Heart right ventricle (tissue), 16 donors: ENCODE data around the gene PTHLH. TPM values are rescaled to one million over a fixed set of nuclear protein-coding genes. Genes with fewer than 3 reads are reported as not detected.

Experiments used
- ATAC-seq, 8 donors: fragments of 200-7000 bp; cut with Tn5 transposase; one replicate each; pipeline ENCODE4 v1.9.1; 2020; ENCODE audit warnings: mild to moderate bottlenecking in 8 of 8, moderate library complexity in 8 of 8, moderate number of reproducible peaks in 1 of 8
- DNase-seq, 2 donors: peaks; one replicate each; pipeline ENCODE4 v3.0.0-alpha.2; 2020
- H3K27ac ChIP-seq, 10 donors: fragments of 200-600 bp; sonication (generic) in 2 of 10; one replicate each; pipeline versions ENCODE4 v1.5.0 to v1.8.0; 2020 to 2022; ENCODE audit warnings: mild to moderate bottlenecking in 3 of 10
- H3K27me3 ChIP-seq, 7 donors: fragments of 200-600 bp; one replicate each; pipeline ENCODE4 v1.8.0; 2021 to 2022; ENCODE audit warnings: mild to moderate bottlenecking in 2 of 7
- H3K36me3 ChIP-seq, 9 donors: fragments of 200-600 bp; sonication (generic) in 1 of 9; one replicate each; pipeline versions ENCODE4 v1.5.0 to v1.8.0; 2020 to 2022; ENCODE audit warnings: mild to moderate bottlenecking in 2 of 9
- H3K4me1 ChIP-seq, 9 donors: fragments of 200-600 bp; sonication (generic) in 1 of 9; one replicate each; pipeline versions ENCODE4 v1.5.0 to v1.8.0; 2020 to 2022; ENCODE audit warnings: mild to moderate bottlenecking in 4 of 9
- H3K4me3 ChIP-seq, 10 donors: fragments of 200-600 bp; sonication (generic) in 2 of 10; one replicate each; pipeline versions ENCODE4 v1.5.0 to v1.8.0; 2020 to 2022; ENCODE audit warnings: mild to moderate bottlenecking in 7 of 10, moderate library complexity in 2 of 10
- H3K9me3 ChIP-seq, 11 donors: fragments of 200-600 bp in 10 of 11; sonication (generic) in 2 of 11; one replicate each; pipeline versions ENCODE4 v1.5.0 to v1.8.0; 2013 to 2022; ENCODE audit warnings: mild to moderate bottlenecking in 2 of 11, control low read depth in 1 of 11, moderate library complexity in 1 of 11
- WGBS, 2 donors: extraction: QIAGEN DNeasy Blood & Tissue Kit; methylation state at CpG; one replicate each; pipeline ENCODE4 v1.1.7; 2013; ENCODE audit warnings: inconsistent platforms in 1 of 2; 5-methylcytosine and 5-hydroxymethylcytosine counted together
- intact Hi-C, 10 donors: fragments of 100-400 bp; cut with DNase I; formaldehyde crosslinking; loops; one replicate each; pipeline versions ENCODE4 v1.11.1 to v1.14.2; 2022
- polyA plus RNA-seq, 2 donors: library from polyadenylated mRNA; stranded (reverse); fragments of 200-250 nt; gene quantifications; one replicate each; pipeline ENCODE4 v1.2.3, GENCODE V29; 2013
- total RNA-seq, 10 donors: library from RNA; stranded (reverse); fragmentation: NEBNext Ultra II Directional in 3 of 10; extraction: Animal tissue kit (Norgen Biotek cat#: 25700) in 3 of 10; gene quantifications; one replicate each; pipeline versions ENCODE4 v1.2.1 to v1.2.4, GENCODE V29; 2021 to 2023
- TF ChIP-seq, protein P1 (sequence below), 9 donors: fragments of 200-600 bp; sonication (generic) in 2 of 9; IDR thresholded peaks; one replicate each; pipeline versions ENCODE4 v1.5.0 to v1.8.0; 2021 to 2022; ENCODE audit warnings: antibody characterized with exemption in 9 of 9, mild to moderate bottlenecking in 5 of 9, moderate library complexity in 1 of 9
- donor health status: Arrhythmogenic right ventricular cardiomyopathy.
- donor health status: ischemic (EF 13 %, LVEDD 7.1; RV severe dilation, severe dysfunction).
- donor health status: healthy with polysubstance abuse.
- donor health status: DM: no; HTN: yes; CAD: no.
- donor health status: DM: no; HTN: no; CAD: no.
- donor health status: ischemic (EF 25% LVEDD 6.9; RV normal size, moderate dysfunction).
- donor health status: ischemic (EF 25% LVEDD 5.7; RV mildly dilated, moderate dysfunction).
- donor health status: healthy.
- donor health status: DM: yes; HTN: yes; CAD: no.
- donor health status: Ischemic cardiomyopathy.
- donor health status: ischemic (EF 35%, LVEDD 5.7; RV mildly dilated, moderate dysfunction).
- donor health status: nonischemic (EF 11% LVEDD 7.7; RV severe dilation, severe dysfunction).
- donor health status: DM: yes; HTN: yes; CAD: no.
- donor health status: PGD.
- donor health status: ischemic (EF 29% LVEDD 5.4; RV normal size, mild dysfunction).
- donor health status: nonischemic (EF 23%, LVEDD 6.1; RV moderate dilation, normal function).

The PTHLH gene
- total and polyA plus RNA-seq, 12 donors: 0.21 to 9.4 (median 1.3) TPM; not detected in 2

DNA sequence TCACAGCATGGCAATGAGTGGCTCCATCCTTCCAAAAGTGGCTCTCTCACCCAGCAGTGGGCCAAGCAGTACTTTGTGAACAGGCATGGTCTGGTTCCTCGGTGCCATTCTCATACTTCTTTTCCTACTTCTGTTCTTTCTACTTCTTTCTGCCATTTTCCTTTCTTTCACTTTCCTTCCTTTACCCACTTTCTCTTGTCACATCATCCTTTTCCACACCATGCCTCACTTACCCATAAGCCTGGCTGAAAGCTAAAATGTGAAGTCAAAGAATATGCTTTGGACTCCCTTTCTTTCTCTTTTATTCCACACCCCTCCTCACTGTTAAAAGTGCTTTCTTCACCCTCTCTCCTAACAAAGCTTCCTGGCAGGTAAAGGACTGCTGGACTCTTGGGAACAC lies 57.0 kb downstream of the PTHLH start:
- intact Hi-C loops: no loop called here
- Histone ChIP-seq H3K4me3 (no peak overlapping the region), H3K4me1 (peaks cover 0 to 4% (median 0%) of the 10 kb centered on the region in 9 donors), H3K27me3 (no peaks in the 10 kb centered on the region), H3K27ac (no peak overlapping the region), H3K36me3 (no peaks in the 10 kb centered on the region), H3K9me3 (peaks cover 0 to 4% (median 0%) of the 10 kb centered on the region in 11 donors)
- WGBS, 2 donors: 92 to 93% methylated on average over 1 of the region's 1 CpG
- ATAC-seq (no peak), DNase-seq (no peak)
- TF ChIP-seq, protein P1, sequence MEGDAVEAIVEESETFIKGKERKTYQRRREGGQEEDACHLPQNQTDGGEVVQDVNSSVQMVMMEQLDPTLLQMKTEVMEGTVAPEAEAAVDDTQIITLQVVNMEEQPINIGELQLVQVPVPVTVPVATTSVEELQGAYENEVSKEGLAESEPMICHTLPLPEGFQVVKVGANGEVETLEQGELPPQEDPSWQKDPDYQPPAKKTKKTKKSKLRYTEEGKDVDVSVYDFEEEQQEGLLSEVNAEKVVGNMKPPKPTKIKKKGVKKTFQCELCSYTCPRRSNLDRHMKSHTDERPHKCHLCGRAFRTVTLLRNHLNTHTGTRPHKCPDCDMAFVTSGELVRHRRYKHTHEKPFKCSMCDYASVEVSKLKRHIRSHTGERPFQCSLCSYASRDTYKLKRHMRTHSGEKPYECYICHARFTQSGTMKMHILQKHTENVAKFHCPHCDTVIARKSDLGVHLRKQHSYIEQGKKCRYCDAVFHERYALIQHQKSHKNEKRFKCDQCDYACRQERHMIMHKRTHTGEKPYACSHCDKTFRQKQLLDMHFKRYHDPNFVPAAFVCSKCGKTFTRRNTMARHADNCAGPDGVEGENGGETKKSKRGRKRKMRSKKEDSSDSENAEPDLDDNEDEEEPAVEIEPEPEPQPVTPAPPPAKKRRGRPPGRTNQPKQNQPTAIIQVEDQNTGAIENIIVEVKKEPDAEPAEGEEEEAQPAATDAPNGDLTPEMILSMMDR (IDR thresholded peaks at IDR 0.05): no peak

DNA sequence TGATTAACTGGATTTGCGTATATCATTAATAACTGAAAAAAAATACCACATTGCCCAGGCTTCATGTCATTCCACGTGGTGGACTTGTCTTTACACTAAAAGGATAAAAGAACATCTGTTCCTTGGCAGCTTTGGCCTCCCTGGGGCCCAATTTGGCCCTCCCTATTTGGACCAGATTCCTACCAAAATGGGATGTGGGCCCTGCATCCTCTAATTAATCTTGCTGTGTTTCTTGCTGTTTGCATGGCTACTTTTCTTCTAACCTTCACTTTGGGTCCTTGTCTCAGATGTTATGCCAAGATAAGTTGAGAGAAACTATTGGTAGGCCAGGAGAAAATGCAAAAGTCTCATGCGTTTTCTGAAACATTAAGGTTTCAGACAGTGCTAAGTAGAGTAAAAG lies 57.5 kb downstream of the PTHLH start:
- 26 to 51% methylated on average over 3 of the region's 3 CpGs for WGBS, 2 donors
- Histone ChIP-seq H3K36me3 (no peaks in the 10 kb centered on the region), H3K4me1 (peaks cover 0 to 4% (median 0%) of the 10 kb centered on the region in 9 donors), H3K4me3 (no peak overlapping the region), H3K9me3 (peaks cover 0 to 4% (median 0%) of the 10 kb centered on the region in 11 donors), H3K27ac (no peak overlapping the region), H3K27me3 (no peaks in the 10 kb centered on the region)
- DNase-seq (no peak), ATAC-seq (no peak)
- intact Hi-C loops: no loop called here
- TF ChIP-seq, protein P1 (IDR thresholded peaks at IDR 0.05): no peak

DNA sequence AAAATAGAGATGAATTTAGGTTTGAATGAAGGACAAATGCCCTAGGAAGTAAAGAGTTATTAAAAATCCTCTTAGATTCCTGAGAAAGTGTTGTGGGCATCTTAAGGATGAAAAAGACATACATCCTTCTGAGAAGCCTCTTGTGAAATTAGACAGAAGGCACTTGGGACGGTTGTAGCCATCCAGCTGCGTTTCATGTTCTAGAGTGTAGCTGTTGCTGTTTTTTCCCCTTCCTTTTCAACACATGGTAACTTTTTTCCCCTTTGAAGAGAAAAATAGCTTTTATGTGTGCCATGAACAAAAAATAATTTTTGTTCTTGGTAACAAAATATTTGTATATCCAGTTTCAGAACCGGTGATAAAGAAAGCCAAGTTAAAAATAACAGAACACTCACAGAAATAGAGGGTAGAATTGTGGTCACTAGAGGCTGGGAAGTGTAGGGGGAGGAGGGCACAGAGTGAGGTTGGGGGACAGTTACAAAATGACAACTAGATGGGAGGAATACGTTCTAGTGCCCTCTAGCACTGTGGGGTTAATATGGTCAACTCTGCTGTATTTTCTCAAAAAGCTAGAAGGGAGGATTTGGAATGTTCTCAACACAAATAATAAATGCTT lies 58.4 kb downstream of the PTHLH start:
- TF ChIP-seq, protein P1 (IDR thresholded peaks at IDR 0.05): no peak
- Histone ChIP-seq H3K4me1 (peaks cover 0 to 4% (median 0%) of the 10 kb centered on the region in 9 donors), H3K27ac (no peak overlapping the region), H3K4me3 (no peak overlapping the region), H3K27me3 (no peaks in the 10 kb centered on the region), H3K36me3 (no peaks in the 10 kb centered on the region), H3K9me3 (peaks cover 0 to 4% (median 0%) of the 10 kb centered on the region in 11 donors)
- 59 to 62% methylated on average over 4 of the region's 4 CpGs for WGBS, 2 donors
- ATAC-seq (no peak), DNase-seq (no peak)
- intact Hi-C loops: no loop called here

DNA sequence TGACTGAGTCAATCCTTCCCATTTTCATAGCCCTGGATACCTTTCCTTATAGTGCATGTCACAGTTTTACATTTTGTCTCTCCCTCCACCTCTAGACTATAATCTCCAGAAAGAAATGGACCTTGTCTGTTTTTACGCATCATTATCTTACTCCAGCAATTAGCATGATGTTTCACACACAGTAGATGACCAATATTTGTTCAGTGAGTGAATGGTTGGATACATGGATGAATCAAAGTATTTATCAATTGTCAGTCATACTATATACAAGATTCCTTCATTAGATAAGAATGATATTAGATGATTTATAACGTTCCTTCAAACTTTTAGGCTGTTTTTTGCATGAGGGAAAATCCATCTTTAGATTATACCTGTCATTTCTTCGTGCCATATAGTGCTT lies 61.1 kb downstream of the PTHLH start:
- intact Hi-C loops: no loop called here
- no peak overlapping the region for H3K27ac ChIP-seq
- H3K27me3 ChIP-seq: no peaks in the 10 kb centered on the region
- TF ChIP-seq, protein P1 (IDR thresholded peaks at IDR 0.05): no peak
- DNase-seq (no peak), ATAC-seq (no peak)
- peaks cover 0 to 4% (median 0%) of the 10 kb centered on the region in 9 donors for H3K4me1 ChIP-seq
- no peak overlapping the region for H3K4me3 ChIP-seq
- 86% methylated on average over 3 of the region's 3 CpGs for WGBS, 2 donors
- H3K9me3 ChIP-seq: peaks cover 0 to 4% (median 0%) of the 10 kb centered on the region in 11 donors
- no peaks in the 10 kb centered on the region for H3K36me3 ChIP-seq

Other genes with a start within 250 kb of the PTHLH start
- gene KLHL42, start 192.5 kb downstream of the PTHLH start, total RNA-seq: 10 to 100 TPM in 1 of 10 donors, 1 to 10 TPM in 9; 4.6 to 10.9 (median 6.7) TPM
- gene KLHL42, start 192.5 kb downstream of the PTHLH start, polyA plus RNA-seq: 1 to 10 TPM; 4.0 to 6.3 TPM
- gene MANSC4, start 192.5 kb downstream of the PTHLH start, total RNA-seq: not detected
- not detected for gene MANSC4, start 192.5 kb downstream of the PTHLH start, polyA plus RNA-seq
- gene CCDC91, start 217.7 kb upstream of the PTHLH start, total RNA-seq: 10 to 100 TPM; 44.7 to 66.4 (median 56.7) TPM
- 10 to 100 TPM; 20.5 to 44.8 TPM for gene CCDC91, start 217.7 kb upstream of the PTHLH start, polyA plus RNA-seq